ENCODE data around the gene C4orf51. TPM values are rescaled to one million over a fixed set of nuclear protein-coding genes. Genes with fewer than 3 reads are reported as not detected.
"Not testable (repeated sequence)": the region's sequence is repeated elsewhere in the genome, so short reads cannot be mapped to it uniquely, and the experiment has no call there.

The C4orf51 gene
- not detected for polyA plus RNA-seq

DNA sequence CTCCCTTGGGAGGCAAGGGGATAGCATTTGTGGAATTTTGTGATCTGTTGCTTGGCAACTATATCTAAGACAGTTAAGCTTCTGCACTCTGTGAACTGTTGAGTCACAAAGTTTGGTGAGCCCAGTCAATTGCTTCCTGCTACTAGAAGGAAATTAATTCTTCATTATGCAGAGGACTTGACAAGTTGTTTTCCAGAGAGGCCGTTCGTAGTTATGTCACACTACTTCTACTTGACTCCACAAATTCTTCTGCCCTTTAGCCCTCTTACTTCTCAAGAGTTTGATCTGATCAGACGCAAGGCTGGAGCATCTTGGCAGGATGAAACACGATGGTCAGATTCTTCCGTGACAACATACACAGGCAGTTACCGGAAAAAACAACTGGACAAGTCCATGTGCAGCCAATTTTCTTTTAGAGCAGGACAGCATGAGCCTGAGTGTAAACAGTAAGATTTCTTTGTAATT is at the start of gene C4orf51:
Gene C4orf51 (plus strand): TSS at position 156 of the 465 bp plus-strand sequence. CDS start 58 bp downstream, at position 214.
- Mint-ChIP-seq H3K9me3 (peaks cover 2 to 7% (median 7%) of the 10 kb centered on the region in 3 donors), H3K27me3 (peaks cover 13% of the 10 kb centered on the region), H3K27ac (no peak within 1 kb of the TSS), H3K4me1 (no peaks in the 10 kb centered on the region), H3K4me3 (no peak within 1 kb of the TSS), H3K36me3 (no peaks in the 10 kb centered on the region)

DNA sequence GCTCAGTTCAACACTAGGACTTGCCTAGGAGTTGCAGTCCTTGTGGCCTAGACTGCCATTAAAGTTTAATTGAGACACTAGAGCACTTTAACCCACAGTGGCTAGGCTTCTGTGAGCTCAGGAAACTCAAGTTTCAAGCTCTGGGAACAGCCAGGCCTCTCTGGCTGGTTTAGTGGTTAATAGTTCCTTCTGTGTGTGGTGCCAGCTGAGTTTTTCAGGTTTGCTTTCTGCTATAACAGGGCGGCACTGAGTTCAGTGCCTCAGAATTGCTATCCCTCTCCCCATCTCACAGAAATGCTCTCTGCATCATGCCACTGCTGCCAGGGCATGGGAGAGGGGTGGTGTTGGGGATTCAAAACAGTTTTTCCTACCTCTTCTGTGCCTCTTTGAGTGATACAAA is 44.8 kb upstream of the C4orf51 start:
- Mint-ChIP-seq H3K4me3 (no peak overlapping the region), H3K4me1 (peaks cover 0 to 14% (median 5%) of the 10 kb centered on the region in 3 donors), H3K27me3 (no peaks in the 10 kb centered on the region), H3K9me3 (no peaks in the 10 kb centered on the region), H3K36me3 (peaks cover 12% of the 10 kb centered on the region), H3K27ac (no peak overlapping the region)

- Mint-ChIP-seq H3K4me3 (no peak overlapping the region), H3K27ac (no peak overlapping the region), H3K4me1 (peaks cover 0 to 14% (median 5%) of the 10 kb centered on the region in 3 donors), H3K9me3 (no peaks in the 10 kb centered on the region), H3K27me3 (no peaks in the 10 kb centered on the region), H3K36me3 (peaks cover 12% of the 10 kb centered on the region)
These were observed 44.3 kb upstream of the C4orf51 start for GRCh38 chr4:145635630-145636029.

GRCh38 chr4:145639186-145639698 is 40.7 kb upstream of the C4orf51 start:
- no peak overlapping the region for H3K4me3 Mint-ChIP-seq
- no peaks in the 10 kb centered on the region for H3K9me3 Mint-ChIP-seq
- no peaks in the 10 kb centered on the region for H3K4me1 Mint-ChIP-seq
- no peaks in the 10 kb centered on the region for H3K27me3 Mint-ChIP-seq
- no peak overlapping the region for H3K27ac Mint-ChIP-seq
- H3K36me3 Mint-ChIP-seq: peaks cover 12% of the 10 kb centered on the region

GRCh38 chr4:145640236-145640635 is 39.7 kb upstream of the C4orf51 start:
- peaks cover 13% of the 10 kb centered on the region for H3K36me3 Mint-ChIP-seq
- H3K4me1 Mint-ChIP-seq, H3K4me3 Mint-ChIP-seq, H3K9me3 Mint-ChIP-seq, H3K27me3 Mint-ChIP-seq, H3K27ac Mint-ChIP-seq: not testable (repeated sequence)

GRCh38 chr4:145643295-145643694 is 36.7 kb upstream of the C4orf51 start:
- Mint-ChIP-seq H3K4me3 (no peak overlapping the region), H3K27ac (no peak overlapping the region), H3K9me3 (no peaks in the 10 kb centered on the region), H3K36me3 (peaks cover 17% of the 10 kb centered on the region), H3K27me3 (no peaks in the 10 kb centered on the region), H3K4me1 (no peaks in the 10 kb centered on the region)

- no peaks in the 10 kb centered on the region for H3K9me3 Mint-ChIP-seq
- no peaks in the 10 kb centered on the region for H3K27me3 Mint-ChIP-seq
- peaks cover 13% of the 10 kb centered on the region for H3K36me3 Mint-ChIP-seq
- no peak overlapping the region for H3K4me3 Mint-ChIP-seq
- H3K4me1 Mint-ChIP-seq: no peaks in the 10 kb centered on the region
- no peak overlapping the region for H3K27ac Mint-ChIP-seq
These were observed 35.2 kb upstream of the C4orf51 start for GRCh38 chr4:145644699-145645098.

GRCh38 chr4:145656156-145656555 is 23.8 kb upstream of the C4orf51 start:
- H3K27ac Mint-ChIP-seq: no peak overlapping the region
- H3K4me3 Mint-ChIP-seq: no peak overlapping the region
- peaks cover 0 to 17% (median 7%) of the 10 kb centered on the region in 3 donors for H3K9me3 Mint-ChIP-seq
- H3K4me1 Mint-ChIP-seq: peaks cover 0 to 2% (median 0%) of the 10 kb centered on the region in 3 donors
- H3K27me3 Mint-ChIP-seq: no peaks in the 10 kb centered on the region
- peaks cover 48% of the 10 kb centered on the region for H3K36me3 Mint-ChIP-seq

DNA sequence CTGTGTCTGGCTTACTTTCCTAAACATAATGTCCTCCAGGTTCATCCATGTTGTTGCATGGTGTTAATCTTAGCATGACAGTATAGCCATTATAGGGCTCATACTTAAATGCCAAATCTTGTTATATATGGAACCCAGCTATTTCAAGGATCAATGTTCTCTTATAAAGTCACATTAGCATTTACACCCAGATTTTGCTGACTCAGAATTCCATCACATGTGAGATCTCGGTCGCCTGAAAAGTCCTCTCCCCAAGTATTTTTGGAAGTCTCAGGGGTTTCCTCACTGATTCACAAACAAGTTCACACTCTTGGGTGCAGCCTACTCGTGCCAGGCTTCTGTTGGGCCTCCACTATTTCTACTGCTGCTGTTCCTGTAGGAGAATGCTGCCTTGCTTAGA is 19.9 kb upstream of the C4orf51 start:
- Mint-ChIP-seq H3K9me3 (peaks cover 0 to 24% (median 8%) of the 10 kb centered on the region in 3 donors), H3K27me3 (no peaks in the 10 kb centered on the region), H3K4me1 (peaks cover 0 to 2% (median 0%) of the 10 kb centered on the region in 3 donors), H3K27ac (no peak overlapping the region), H3K4me3 (no peak overlapping the region), H3K36me3 (peaks cover 29% of the 10 kb centered on the region)

DNA sequence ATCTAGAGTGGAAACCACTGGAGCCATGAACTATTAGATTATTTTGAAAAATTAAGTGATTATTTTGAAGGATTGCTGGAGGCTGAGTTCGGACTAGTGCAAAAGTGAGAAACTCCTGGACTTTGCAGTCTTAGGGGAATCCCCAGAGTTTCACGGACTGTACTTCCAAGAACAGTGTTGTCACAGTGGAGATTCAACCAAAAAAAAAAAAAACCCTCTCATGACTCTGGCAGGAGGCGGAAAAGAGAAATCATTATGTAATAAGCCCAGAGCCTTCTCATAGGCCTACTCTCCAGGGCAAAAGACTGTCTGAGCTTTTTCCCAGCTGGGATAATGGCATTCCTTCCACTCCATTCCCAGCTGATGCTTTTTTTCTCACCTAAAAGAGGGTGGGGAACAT is 16.8 kb upstream of the C4orf51 start:
- H3K9me3 Mint-ChIP-seq: peaks cover 0 to 14% (median 7%) of the 10 kb centered on the region in 3 donors
- peaks cover 10% of the 10 kb centered on the region for H3K36me3 Mint-ChIP-seq
- H3K27ac Mint-ChIP-seq: no peak overlapping the region
- peaks cover 3% of the 10 kb centered on the region for H3K27me3 Mint-ChIP-seq
- no peak overlapping the region for H3K4me3 Mint-ChIP-seq
- no peaks in the 10 kb centered on the region for H3K4me1 Mint-ChIP-seq

GRCh38 chr4:145665773-145666172 is 14.2 kb upstream of the C4orf51 start:
- no peak overlapping the region for H3K4me3 Mint-ChIP-seq

GRCh38 chr4:145670422-145670821 is 9.5 kb upstream of the C4orf51 start:
- H3K9me3 Mint-ChIP-seq: peaks cover 0 to 3% (median 0%) of the 10 kb centered on the region in 3 donors
- H3K4me1 Mint-ChIP-seq: no peaks in the 10 kb centered on the region
- H3K27ac Mint-ChIP-seq: no peak overlapping the region
- H3K36me3 Mint-ChIP-seq: no peaks in the 10 kb centered on the region
- peaks cover 8% of the 10 kb centered on the region for H3K27me3 Mint-ChIP-seq
- no peak overlapping the region for H3K4me3 Mint-ChIP-seq

More at GRCh38 chr4:145665773-145666172, 14.2 kb upstream of the C4orf51 start:
- Mint-ChIP-seq H3K27me3 (peaks cover 5% of the 10 kb centered on the region), H3K27ac (no peak overlapping the region), H3K4me1 (no peaks in the 10 kb centered on the region), H3K9me3 (peaks cover 0 to 7% (median 5%) of the 10 kb centered on the region in 3 donors), H3K36me3 (peaks cover 3% of the 10 kb centered on the region)

- Mint-ChIP-seq H3K27ac (no peak overlapping the region), H3K27me3 (peaks cover 8% of the 10 kb centered on the region), H3K4me3 (no peak overlapping the region), H3K9me3 (peaks cover 2 to 7% (median 7%) of the 10 kb centered on the region in 3 donors), H3K36me3 (no peaks in the 10 kb centered on the region), H3K4me1 (no peaks in the 10 kb centered on the region)
These were observed 426 bp upstream of the C4orf51 start for GRCh38 chr4:145679520-145679919.

- peaks cover 17% of the 10 kb centered on the region for H3K27me3 Mint-ChIP-seq
- peaks cover 2 to 7% (median 7%) of the 10 kb centered on the region in 3 donors for H3K9me3 Mint-ChIP-seq
- no peaks in the 10 kb centered on the region for H3K36me3 Mint-ChIP-seq
- H3K4me1 Mint-ChIP-seq: no peaks in the 10 kb centered on the region
- no peak overlapping the region for H3K27ac Mint-ChIP-seq
- H3K4me3 Mint-ChIP-seq: no peak overlapping the region
These were observed 956 bp downstream of the C4orf51 start for GRCh38 chr4:145680902-145681301.

DNA sequence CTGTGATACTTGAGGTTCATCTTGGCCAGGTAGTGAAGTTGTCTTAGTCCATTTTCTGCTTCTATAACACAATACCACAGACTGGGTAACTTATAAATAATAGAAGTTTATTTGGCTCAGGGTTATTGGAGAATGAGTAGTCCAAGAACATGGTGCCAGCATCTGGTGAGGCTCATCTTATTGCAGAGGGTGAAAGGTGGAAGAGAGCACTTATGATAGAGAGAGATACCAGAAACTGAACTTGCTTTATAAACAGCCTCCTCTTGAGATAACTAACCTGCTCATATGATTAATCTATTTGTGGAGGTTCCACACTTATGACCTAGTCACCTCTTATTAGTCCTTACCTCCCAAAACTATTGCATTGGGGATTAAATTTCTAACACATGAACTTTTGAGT is 1.6 kb downstream of the C4orf51 start:
- H3K9me3 Mint-ChIP-seq: peaks cover 2 to 7% (median 7%) of the 10 kb centered on the region in 3 donors
- H3K4me1 Mint-ChIP-seq: no peaks in the 10 kb centered on the region
- no peak overlapping the region for H3K27ac Mint-ChIP-seq
- H3K4me3 Mint-ChIP-seq: no peak overlapping the region
- no peaks in the 10 kb centered on the region for H3K36me3 Mint-ChIP-seq
- peaks cover 19% of the 10 kb centered on the region for H3K27me3 Mint-ChIP-seq

GRCh38 chr4:145681956-145682355 is 2.0 kb downstream of the C4orf51 start:
- Mint-ChIP-seq H3K27me3 (peaks cover 19% of the 10 kb centered on the region), H3K4me1 (no peaks in the 10 kb centered on the region), H3K36me3 (no peaks in the 10 kb centered on the region), H3K9me3 (peaks cover 2 to 7% (median 7%) of the 10 kb centered on the region in 3 donors), H3K27ac (no peak overlapping the region), H3K4me3 (no peak overlapping the region)
